ENCODE results near the gene DRD4.

DRD4 gene

GRCh38 chr11:623349-623869 lies 13.7 kb upstream of the DRD4 start:
- no peak for DNase-seq

- DNase-seq = no peak
Measured at GRCh38 chr11:623999-624704, 12.9 kb upstream of the DRD4 start.

- no peak for DNase-seq
Measured at GRCh38 chr11:624705-625635, 12.1 kb upstream of the DRD4 start, which contains the start of gene CDHR5. Gene CDHR5 (minus strand): TSS chr11:624955. CDS start chr11:624902, 53 bp downstream.

GRCh38 chr11:625636-626268 lies 11.3 kb upstream of the DRD4 start:
- DNase-seq = no peak

- DNase-seq = no peak
Measured at GRCh38 chr11:626475-627307, 10.4 kb upstream of the DRD4 start, which contains the start of gene SCT. Gene SCT (minus strand): TSS chr11:627181. CDS start chr11:627143, 38 bp downstream.

GRCh38 chr11:627308-627576 lies 9.8 kb upstream of the DRD4 start:
- DNase-seq = no peak

GRCh38 chr11:628056-628455 lies 9.0 kb upstream of the DRD4 start:
- no peak for DNase-seq

- no peak for DNase-seq
Measured at GRCh38 chr11:629237-629583, 7.9 kb upstream of the DRD4 start.

- DNase-seq = no peak
Measured at GRCh38 chr11:630871-631270, 6.2 kb upstream of the DRD4 start.

GRCh38 chr11:635945-636510 lies 1.0 kb upstream of the DRD4 start:
- DNase-seq = no peak

- no peak for DNase-seq
Measured at GRCh38 chr11:637333-637592, 194 bp downstream of the DRD4 start.

GRCh38 chr11:637593-638521 lies 788 bp downstream of the DRD4 start:
- no peak for DNase-seq

- DNase-seq = no peak
Measured at GRCh38 chr11:638631-639331, 1.7 kb downstream of the DRD4 start.

GRCh38 chr11:639332-639955 lies 2.4 kb downstream of the DRD4 start:
- DNase-seq = no peak

- no peak for DNase-seq
Measured at GRCh38 chr11:640021-640706, 3.1 kb downstream of the DRD4 start.

GRCh38 chr11:641806-642370 lies 4.8 kb downstream of the DRD4 start:
- DNase-seq = no peak

GRCh38 chr11:643366-643765 lies 6.3 kb downstream of the DRD4 start:
- no peak for DNase-seq

- no peak for DNase-seq
Measured at GRCh38 chr11:643849-644738, 7.0 kb downstream of the DRD4 start.

All from cerebellar nuclear complex (tissue), 1 donor.